Endodermal cell (in vitro differentiated cells): ENCODE data around the gene MPI. TPM values are rescaled to one million over a fixed set of nuclear protein-coding genes. Genes with fewer than 3 reads are reported as not detected.

Experiments used
- DNase-seq: peaks from one replicate; pipeline ENCODE4 v3.0.0-alpha.2; 2017
- H3K27ac ChIP-seq: 2 replicates; pipeline ENCODE4 v1.5.1; 2013; ENCODE audit warnings: mild to moderate bottlenecking, low read depth, low read length, moderate library complexity
- H3K27me3 ChIP-seq: 2 replicates; pipeline ENCODE4 v1.6.1; 2013; ENCODE audit warnings: mild to moderate bottlenecking, low read length, moderate library complexity; ENCODE audit not compliant: insufficient read depth, control insufficient read depth, poor library complexity, severe bottlenecking
- H3K36me3 ChIP-seq: 2 replicates; pipeline ENCODE4 v1.7.0; 2013; ENCODE audit warnings: mild to moderate bottlenecking, low read length, moderate library complexity; ENCODE audit not compliant: control insufficient read depth, insufficient read depth
- H3K4me1 ChIP-seq: one replicate; pipeline ENCODE4 v1.7.0; 2013; ENCODE audit warnings: low read length; ENCODE audit not compliant: control insufficient read depth, insufficient read depth
- H3K4me3 ChIP-seq: 2 replicates; pipeline ENCODE4 v1.5.1; 2013; ENCODE audit warnings: mild to moderate bottlenecking, low read length, moderate library complexity
- H3K9ac ChIP-seq: 2 replicates; pipeline ENCODE4 v1.6.1; 2013; ENCODE audit warnings: mild to moderate bottlenecking, low read length, moderate library complexity; ENCODE audit not compliant: poor library complexity, severe bottlenecking; ENCODE audit errors: extremely low read depth
- H3K9me3 ChIP-seq: 2 replicates; pipeline ENCODE4 v1.6.1; 2013; ENCODE audit warnings: mild to moderate bottlenecking, low read length, moderate library complexity; ENCODE audit not compliant: control insufficient read depth
- H3K27ac Mint-ChIP-seq: 2 replicates; pipeline ENCODE4 v1.8.0; 2020; ENCODE audit warnings: mixed read lengths
- H3K27me3 Mint-ChIP-seq: 2 replicates; pipeline ENCODE4 v1.8.0; 2021; ENCODE audit warnings: mild to moderate bottlenecking, mixed read lengths; ENCODE audit not compliant: insufficient read depth
- H3K36me3 Mint-ChIP-seq: 2 replicates; pipeline ENCODE4 v1.8.0; 2020; ENCODE audit warnings: low read depth, mixed read lengths
- H3K4me1 Mint-ChIP-seq: 2 replicates; pipeline ENCODE4 v1.8.0; 2020; ENCODE audit warnings: mixed read lengths
- H3K4me3 Mint-ChIP-seq: 2 replicates; pipeline ENCODE4 v1.8.0; 2020; ENCODE audit warnings: mild to moderate bottlenecking, moderate library complexity, mixed read lengths
- H3K9me3 Mint-ChIP-seq: 2 replicates; pipeline ENCODE4 v1.8.0; 2020; ENCODE audit warnings: mild to moderate bottlenecking, mixed read lengths
- CTCF ChIP-seq: fragments of 200-600 bp; sonication (generic); conservative IDR thresholded peaks from 2 replicates; pipeline ENCODE4 v1.5.0; 2021; ENCODE audit warnings: antibody characterized with exemption, mild to moderate bottlenecking
- WGBS, 2 experiments: methylation state at CpG; one replicate each; pipeline versions ENCODE4 v1.1.5 to v1.1.7; 2013; ENCODE audit warnings: missing lambda C conversion rate in 2 of 2, mixed read lengths in 1 of 2; ENCODE audit not compliant: insufficient coverage in 1 of 2, insufficient read length in 1 of 2; 5-methylcytosine and 5-hydroxymethylcytosine counted together
- total RNA-seq, 2 donors: library from RNA; stranded (reverse); fragmentation: NEBNext Ultra II Directional in 1 of 2; extraction: Animal tissue kit (Norgen Biotek cat#: 25700) in 1 of 2; gene quantifications; 2 replicates in 1 of 2; 3 replicates in 1 of 2; pipeline ENCODE4 v1.2.1, GENCODE V29; 2021

MPI gene
- total RNA-seq, 2 donors from 2014 or later = 50.3 to 59.2 TPM

GRCh38 chr15:74856537-74856936 lies 33.3 kb upstream of the MPI start:
- H3K27ac Mint-ChIP-seq = no peak overlapping the region
- 88% methylated on average over 1 of the region's 1 CpG; no CpG with 5 or more reads in 1 of the 2 experiments for WGBS, 2 experiments
- Histone ChIP-seq H3K36me3 (peaks cover 17% of the 10 kb centered on the region), H3K4me3 (no peak overlapping the region), H3K9me3 (no peaks in the 10 kb centered on the region), H3K27ac (no peak overlapping the region), H3K9ac (no peak overlapping the region), H3K27me3 (no peaks in the 10 kb centered on the region), H3K4me1 (no peaks in the 10 kb centered on the region)
- no peaks in the 10 kb centered on the region for H3K4me1 Mint-ChIP-seq
- no peak for DNase-seq
- H3K36me3 Mint-ChIP-seq = peaks cover 12% of the 10 kb centered on the region
- no peaks in the 10 kb centered on the region for H3K9me3 Mint-ChIP-seq
- no peak overlapping the region for H3K4me3 Mint-ChIP-seq
- no peaks in the 10 kb centered on the region for H3K27me3 Mint-ChIP-seq
- no peak for TF ChIP-seq CTCF

GRCh38 chr15:74857082-74857655 lies 32.7 kb upstream of the MPI start:
- no peaks in the 10 kb centered on the region for H3K4me1 ChIP-seq
- Mint-ChIP-seq H3K9me3 (no peaks in the 10 kb centered on the region), H3K27me3 (no peaks in the 10 kb centered on the region), H3K4me3 (no peak overlapping the region), H3K36me3 (peaks cover 9% of the 10 kb centered on the region), H3K4me1 (no peaks in the 10 kb centered on the region), H3K27ac (no peak overlapping the region)
- TF ChIP-seq CTCF = no peak
- no peak for DNase-seq
- no peaks in the 10 kb centered on the region for H3K9me3 ChIP-seq
- no peak overlapping the region for H3K27ac ChIP-seq
- H3K9ac ChIP-seq = no peak overlapping the region
- H3K4me3 ChIP-seq = no peak overlapping the region
- no peaks in the 10 kb centered on the region for H3K27me3 ChIP-seq
- WGBS, 2 experiments = 91 to 96% methylated on average over 4 to 5 of the region's 5 CpGs
- peaks cover 17% of the 10 kb centered on the region for H3K36me3 ChIP-seq

- no peak overlapping the region for H3K27ac Mint-ChIP-seq
- H3K9me3 Mint-ChIP-seq = no peaks in the 10 kb centered on the region
- WGBS, 2 experiments = 89 to 96% methylated on average over 9 of the region's 9 CpGs
These were observed 32.0 kb upstream of the MPI start for GRCh38 chr15:74857671-74858368.

More at GRCh38 chr15:74857671-74858368, 32.0 kb upstream of the MPI start:
- Mint-ChIP-seq H3K4me1 (no peaks in the 10 kb centered on the region), H3K27me3 (no peaks in the 10 kb centered on the region), H3K36me3 (peaks cover 6% of the 10 kb centered on the region), H3K4me3 (no peak overlapping the region)
- Histone ChIP-seq H3K4me3 (no peak overlapping the region), H3K4me1 (no peaks in the 10 kb centered on the region), H3K9ac (no peak overlapping the region), H3K9me3 (no peaks in the 10 kb centered on the region), H3K27ac (no peak overlapping the region), H3K27me3 (no peaks in the 10 kb centered on the region), H3K36me3 (peaks cover 11% of the 10 kb centered on the region)
- TF ChIP-seq CTCF = no peak
- no peak for DNase-seq
